OCI-M2 (cell line): ENCODE data around the gene GALNT18.

Experiments used
- DNase-seq: peaks from one replicate; lab custom pipeline; 2025; ENCODE audit not compliant: unreplicated experiment; lab: John Stamatoyannopoulos, UW

Gene GALNT18

GRCh38 chr11:11416502-11416901 lies 205.3 kb downstream of the GALNT18 start:
- DNase-seq, result no peak

- DNase-seq, result no peak
These were observed 205.9 kb downstream of the GALNT18 start for GRCh38 chr11:11415901-11416300.

GRCh38 chr11:11414996-11415395 lies 206.8 kb downstream of the GALNT18 start:
- DNase-seq, result no peak

GRCh38 chr11:11413776-11414175 lies 208.0 kb downstream of the GALNT18 start:
- DNase-seq, result no peak

GRCh38 chr11:11411401-11411985 lies 210.3 kb downstream of the GALNT18 start:
- DNase-seq, result no peak

- DNase-seq, result no peak
These were observed 211.9 kb downstream of the GALNT18 start for GRCh38 chr11:11409901-11410300.

- no peak for DNase-seq
These were observed 212.6 kb downstream of the GALNT18 start for GRCh38 chr11:11409224-11409623.

GRCh38 chr11:11408436-11409221 lies 213.2 kb downstream of the GALNT18 start:
- DNase-seq, result no peak

- no peak for DNase-seq
These were observed 214.1 kb downstream of the GALNT18 start for GRCh38 chr11:11407763-11408084.

GRCh38 chr11:11407065-11407762 lies 214.6 kb downstream of the GALNT18 start:
- DNase-seq, result no peak

- DNase-seq, result no peak
These were observed 215.2 kb downstream of the GALNT18 start for GRCh38 chr11:11406652-11407051.

GRCh38 chr11:11403763-11404725 lies 217.8 kb downstream of the GALNT18 start:
- no peak for DNase-seq

GRCh38 chr11:11401960-11402535 lies 219.8 kb downstream of the GALNT18 start:
- no peak for DNase-seq

- no peak for DNase-seq
These were observed 221.1 kb downstream of the GALNT18 start for GRCh38 chr11:11400635-11401232.

- no peak for DNase-seq
These were observed 221.7 kb downstream of the GALNT18 start for GRCh38 chr11:11400121-11400520.

GRCh38 chr11:11397781-11398180 lies 224.0 kb downstream of the GALNT18 start:
- DNase-seq, result no peak

- no peak for DNase-seq
These were observed 224.8 kb downstream of the GALNT18 start for GRCh38 chr11:11397036-11397415.

GRCh38 chr11:11396301-11397035 lies 225.3 kb downstream of the GALNT18 start:
- no peak for DNase-seq

- DNase-seq, result no peak
These were observed 226.7 kb downstream of the GALNT18 start for GRCh38 chr11:11395126-11395525.

GRCh38 chr11:11394241-11394640 lies 227.6 kb downstream of the GALNT18 start:
- no peak for DNase-seq
